Lung (tissue), 12 donors: Measurements from ENCODE around the gene DCLK2. TPM values are rescaled to one million over a fixed set of nuclear protein-coding genes. Genes with fewer than 3 reads are reported as not detected.
A peak's percentile ranks its signal among the peaks of the same experiment; 100 is the strongest.

Experiments
- ATAC-seq: fragments of 200-7000 bp; cut with Tn5 transposase; one replicate; pipeline ENCODE4 v1.9.1; 2020; ENCODE audit warnings: moderate number of reproducible peaks; ENCODE audit not compliant: insufficient read depth, low FRiP score
- DNase-seq, 3 donors: peaks; one replicate each; pipeline ENCODE4 v3.0.0-alpha.2; 2013 to 2017
- H3K27ac ChIP-seq, 2 donors: one replicate each; pipeline ENCODE4 v1.5.1; 2013; ENCODE audit warnings: mild to moderate bottlenecking in 2 of 2, moderate library complexity in 2 of 2, control low read depth in 1 of 2, inconsistent platforms in 1 of 2, low read depth in 1 of 2, low read length in 1 of 2
- H3K27me3 ChIP-seq, 3 donors: one replicate each; pipeline ENCODE4 v1.5.1; 2013; ENCODE audit warnings: low read length in 2 of 3; ENCODE audit not compliant: control insufficient read depth in 3 of 3, insufficient read depth in 3 of 3
- H3K36me3 ChIP-seq, 4 donors: one replicate each; pipeline ENCODE4 v1.5.1; 2013; ENCODE audit warnings: low read length in 4 of 4, mild to moderate bottlenecking in 1 of 4, moderate library complexity in 1 of 4; ENCODE audit not compliant: control insufficient read depth in 4 of 4, insufficient read depth in 4 of 4
- H3K4me1 ChIP-seq, 5 donors: one replicate each; pipeline ENCODE4 v1.5.1; 2013; ENCODE audit warnings: low read length in 5 of 5, mild to moderate bottlenecking in 2 of 5, moderate library complexity in 1 of 5; ENCODE audit not compliant: control insufficient read depth in 5 of 5, insufficient read depth in 5 of 5
- H3K4me3 ChIP-seq: one replicate; pipeline ENCODE4 v1.5.1; 2013; ENCODE audit warnings: mild to moderate bottlenecking, control low read depth, moderate library complexity
- H3K9ac ChIP-seq, 2 donors: one replicate each; pipeline ENCODE4 v1.5.1; 2013; ENCODE audit warnings: low read length in 2 of 2, control low read depth in 1 of 2; ENCODE audit not compliant: insufficient read depth in 1 of 2
- H3K9me3 ChIP-seq, 4 donors: one replicate each; pipeline ENCODE4 v1.5.1; 2013; ENCODE audit warnings: low read length in 3 of 4, mild to moderate bottlenecking in 1 of 4, moderate library complexity in 1 of 4; ENCODE audit not compliant: control insufficient read depth in 4 of 4, insufficient read depth in 3 of 4
- WGBS, 2 donors: extraction: QIAGEN DNeasy Blood & Tissue Kit; methylation state at CpG; one replicate each; pipeline ENCODE4 v1.1.7; 2013; 5-methylcytosine and 5-hydroxymethylcytosine counted together
- polyA plus RNA-seq, 2 donors: library from polyadenylated mRNA; stranded (reverse); fragments of 200-250 nt; gene quantifications; one replicate each; pipeline ENCODE4 v1.2.1, GENCODE V29; 2013
- total RNA-seq, 2 donors: library from RNA; depleted of rRNA in 1 of 2; stranded (reverse); fragments of >200 nt in 1 of 2; gene quantifications; one replicate each; pipeline ENCODE4 v1.2.1, GENCODE V29; 2014 to 2021
- TF ChIP-seq, protein P1 (sequence below): IDR thresholded peaks from 2 replicates; pipeline ENCODE4 v1.5.1; 2012; ENCODE audit warnings: mild to moderate bottlenecking; ENCODE audit errors: control extremely low read depth, extremely low read depth
- donor health status: control.
- donor health status: control.
- donor health status: Bipolar disorder and iron deficiency.
- donor health status: healthy.
- donor health status: DM: yes; HTN: yes; CAD: no.

Gene DCLK2
- total and polyA plus RNA-seq, 4 donors, result 1.4 to 11.8 (median 2.7) TPM

DNA sequence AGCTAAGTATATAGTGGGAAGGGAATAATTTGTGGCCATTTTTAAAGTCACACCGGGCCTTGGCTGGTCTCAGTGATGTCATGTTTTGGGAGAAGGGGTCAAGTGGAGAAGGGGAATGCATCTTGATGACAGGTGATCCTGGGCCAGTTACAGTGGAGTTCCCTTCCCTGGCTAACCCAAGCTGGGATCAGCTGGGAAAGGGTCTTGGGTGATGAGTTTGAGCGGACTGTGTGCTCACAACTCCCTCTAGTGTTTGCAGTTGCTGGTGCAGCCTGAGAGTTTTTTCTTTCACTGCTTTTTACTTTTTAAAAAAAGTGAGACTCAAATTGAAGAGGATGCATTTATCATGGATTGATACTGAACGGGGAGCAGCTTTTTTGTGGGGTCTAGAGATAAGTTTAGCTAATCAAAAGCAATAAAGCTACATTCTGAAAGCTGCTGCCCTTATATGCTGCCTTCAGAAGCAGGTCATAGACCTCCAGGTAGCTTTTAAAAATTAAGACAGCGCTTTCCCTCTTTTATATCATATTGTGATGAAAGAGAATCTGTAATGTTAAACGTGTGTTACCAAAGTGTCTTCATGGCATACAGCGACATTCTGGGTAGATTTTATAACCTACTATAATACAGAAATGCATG is 164.7 kb downstream of the DCLK2 start:
- peaks cover 0 to 4% (median 0%) of the 10 kb centered on the region in 5 donors for H3K4me1 ChIP-seq
- ATAC-seq (peak; percentile 53), DNase-seq (peak; percentile 42 to 74 (median 64))
- TF ChIP-seq, protein P1, sequence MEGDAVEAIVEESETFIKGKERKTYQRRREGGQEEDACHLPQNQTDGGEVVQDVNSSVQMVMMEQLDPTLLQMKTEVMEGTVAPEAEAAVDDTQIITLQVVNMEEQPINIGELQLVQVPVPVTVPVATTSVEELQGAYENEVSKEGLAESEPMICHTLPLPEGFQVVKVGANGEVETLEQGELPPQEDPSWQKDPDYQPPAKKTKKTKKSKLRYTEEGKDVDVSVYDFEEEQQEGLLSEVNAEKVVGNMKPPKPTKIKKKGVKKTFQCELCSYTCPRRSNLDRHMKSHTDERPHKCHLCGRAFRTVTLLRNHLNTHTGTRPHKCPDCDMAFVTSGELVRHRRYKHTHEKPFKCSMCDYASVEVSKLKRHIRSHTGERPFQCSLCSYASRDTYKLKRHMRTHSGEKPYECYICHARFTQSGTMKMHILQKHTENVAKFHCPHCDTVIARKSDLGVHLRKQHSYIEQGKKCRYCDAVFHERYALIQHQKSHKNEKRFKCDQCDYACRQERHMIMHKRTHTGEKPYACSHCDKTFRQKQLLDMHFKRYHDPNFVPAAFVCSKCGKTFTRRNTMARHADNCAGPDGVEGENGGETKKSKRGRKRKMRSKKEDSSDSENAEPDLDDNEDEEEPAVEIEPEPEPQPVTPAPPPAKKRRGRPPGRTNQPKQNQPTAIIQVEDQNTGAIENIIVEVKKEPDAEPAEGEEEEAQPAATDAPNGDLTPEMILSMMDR, result peak; percentile 39
- no peaks in the 10 kb centered on the region for H3K27me3 ChIP-seq
- peaks cover 0 to 3% (median 0%) of the 10 kb centered on the region in 4 donors for H3K36me3 ChIP-seq
- no peak overlapping the region for H3K9ac ChIP-seq
- no peak overlapping the region for H3K4me3 ChIP-seq
- no peak overlapping the region for H3K27ac ChIP-seq
- WGBS, 2 donors, result 57 to 61% methylated on average over 6 of the region's 6 CpGs
- no peaks in the 10 kb centered on the region for H3K9me3 ChIP-seq

DNA sequence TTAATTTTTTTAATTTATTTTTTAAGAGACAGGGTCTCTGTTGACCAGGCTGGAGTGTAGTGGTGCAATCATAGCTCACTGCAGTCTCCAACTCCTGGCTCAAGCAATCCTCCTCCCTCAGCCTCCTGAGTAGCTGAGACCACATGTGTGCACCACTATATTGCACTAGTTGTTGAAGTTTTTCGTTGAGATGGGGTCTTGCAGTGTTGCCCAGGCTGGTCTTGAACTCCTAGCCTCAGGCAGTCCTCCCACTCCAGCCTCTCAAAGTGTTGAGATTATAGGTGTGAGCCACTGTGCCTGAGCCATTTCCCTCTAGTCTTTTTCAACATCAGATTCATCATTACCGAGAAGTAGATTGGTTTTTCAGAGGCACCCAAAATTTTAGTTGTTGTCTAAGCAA is 165.7 kb downstream of the DCLK2 start:
- DNase-seq (no peak), ATAC-seq (no peak)
- no peak overlapping the region for H3K9ac ChIP-seq
- TF ChIP-seq, protein P1, result no peak
- H3K36me3 ChIP-seq, result peaks cover 0 to 3% (median 0%) of the 10 kb centered on the region in 4 donors
- WGBS, 2 donors, result 88 to 92% methylated on average over 2 of the region's 2 CpGs
- H3K9me3 ChIP-seq, result no peaks in the 10 kb centered on the region
- H3K27me3 ChIP-seq, result no peaks in the 10 kb centered on the region
- peaks cover 0 to 4% (median 0%) of the 10 kb centered on the region in 5 donors for H3K4me1 ChIP-seq
- H3K4me3 ChIP-seq, result no peak overlapping the region
- no peak overlapping the region for H3K27ac ChIP-seq

DNA sequence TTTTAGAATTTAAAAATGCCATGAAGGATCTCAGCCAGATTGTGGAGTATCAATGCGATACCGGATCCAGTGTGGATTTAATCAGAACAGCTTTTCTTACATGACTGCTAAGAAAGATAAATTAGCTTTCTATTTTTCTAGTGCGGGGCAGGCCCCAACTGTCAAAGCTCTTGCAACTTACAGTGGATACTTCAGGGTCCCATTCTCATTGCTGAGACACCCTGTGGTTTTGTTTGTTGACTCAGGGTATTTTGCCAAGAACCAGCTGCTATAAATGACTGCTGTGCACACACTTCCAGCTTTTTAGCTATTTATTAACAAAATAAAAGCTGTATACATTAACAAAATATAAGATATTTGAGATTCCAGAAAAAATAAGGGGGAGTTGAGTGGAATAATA is 166.4 kb downstream of the DCLK2 start:
- Histone ChIP-seq H3K9me3 (no peaks in the 10 kb centered on the region), H3K4me1 (peaks cover 0 to 4% (median 0%) of the 10 kb centered on the region in 5 donors), H3K27me3 (no peaks in the 10 kb centered on the region), H3K27ac (no peak overlapping the region), H3K9ac (no peak overlapping the region), H3K4me3 (no peak overlapping the region), H3K36me3 (peaks cover 0 to 3% (median under 1%) of the 10 kb centered on the region in 4 donors)
- TF ChIP-seq, protein P1, result no peak
- 37 to 49% methylated on average over 3 of the region's 3 CpGs for WGBS, 2 donors
- ATAC-seq (no peak), DNase-seq (peak in 2 of 3 donors; percentile 55 to 67)
